Duodenal mucosa (tissue), 2 donors: ENCODE results near the gene RASGEF1B.
A peak's percentile ranks its signal among the peaks of the same experiment; 100 is the strongest.
"Not testable (repeated sequence)": the region's sequence is repeated elsewhere in the genome, so short reads cannot be mapped to it uniquely, and the experiment has no call there.

ENCODE experiments used
- H3K27ac ChIP-seq: one replicate; pipeline ENCODE4 v1.7.0; 2013; ENCODE audit warnings: low read depth, low read length
- H3K27me3 ChIP-seq, 2 donors: one replicate each; pipeline ENCODE4 v1.7.0; 2013; ENCODE audit warnings: low read length in 2 of 2, control low read depth in 1 of 2; ENCODE audit not compliant: insufficient read depth in 2 of 2, control insufficient read depth in 1 of 2
- H3K36me3 ChIP-seq, 2 donors: one replicate each; pipeline ENCODE4 v1.7.0; 2013; ENCODE audit warnings: low read length in 2 of 2, control low read depth in 1 of 2; ENCODE audit not compliant: insufficient read depth in 2 of 2, control insufficient read depth in 1 of 2
- H3K4me1 ChIP-seq, 2 donors: one replicate each; pipeline ENCODE4 v1.7.0; 2013; ENCODE audit warnings: low read length in 2 of 2, control low read depth in 1 of 2; ENCODE audit not compliant: insufficient read depth in 2 of 2, control insufficient read depth in 1 of 2
- H3K4me3 ChIP-seq, 2 donors: one replicate each; pipeline ENCODE4 v1.7.0; 2013; ENCODE audit warnings: low read length in 2 of 2, low read depth in 1 of 2
- H3K9ac ChIP-seq, 2 donors: one replicate each; pipeline ENCODE4 v1.7.0; 2013; ENCODE audit warnings: low read length in 2 of 2, low read depth in 1 of 2
- H3K9me3 ChIP-seq, 2 donors: one replicate each; pipeline ENCODE4 v1.7.0; 2013; ENCODE audit warnings: low read length in 2 of 2, control low read depth in 1 of 2; ENCODE audit not compliant: control insufficient read depth in 1 of 2

RASGEF1B gene

GRCh38 chr4:81481151-81481550 lies 9.4 kb upstream of the RASGEF1B start:
- H3K27ac ChIP-seq = no peak overlapping the region
- no peaks in the 10 kb centered on the region for H3K4me1 ChIP-seq
- no peak overlapping the region for H3K4me3 ChIP-seq
- no peaks in the 10 kb centered on the region for H3K9me3 ChIP-seq
- no peak overlapping the region for H3K9ac ChIP-seq
- no peaks in the 10 kb centered on the region for H3K36me3 ChIP-seq
- H3K27me3 ChIP-seq = no peaks in the 10 kb centered on the region

- not testable (repeated sequence) for H3K27ac ChIP-seq, H3K27me3 ChIP-seq, H3K9me3 ChIP-seq, H3K4me3 ChIP-seq, H3K9ac ChIP-seq, H3K36me3 ChIP-seq, H3K4me1 ChIP-seq
Observed at GRCh38 chr4:81479573-81479972, 7.9 kb upstream of the RASGEF1B start.

DNA sequence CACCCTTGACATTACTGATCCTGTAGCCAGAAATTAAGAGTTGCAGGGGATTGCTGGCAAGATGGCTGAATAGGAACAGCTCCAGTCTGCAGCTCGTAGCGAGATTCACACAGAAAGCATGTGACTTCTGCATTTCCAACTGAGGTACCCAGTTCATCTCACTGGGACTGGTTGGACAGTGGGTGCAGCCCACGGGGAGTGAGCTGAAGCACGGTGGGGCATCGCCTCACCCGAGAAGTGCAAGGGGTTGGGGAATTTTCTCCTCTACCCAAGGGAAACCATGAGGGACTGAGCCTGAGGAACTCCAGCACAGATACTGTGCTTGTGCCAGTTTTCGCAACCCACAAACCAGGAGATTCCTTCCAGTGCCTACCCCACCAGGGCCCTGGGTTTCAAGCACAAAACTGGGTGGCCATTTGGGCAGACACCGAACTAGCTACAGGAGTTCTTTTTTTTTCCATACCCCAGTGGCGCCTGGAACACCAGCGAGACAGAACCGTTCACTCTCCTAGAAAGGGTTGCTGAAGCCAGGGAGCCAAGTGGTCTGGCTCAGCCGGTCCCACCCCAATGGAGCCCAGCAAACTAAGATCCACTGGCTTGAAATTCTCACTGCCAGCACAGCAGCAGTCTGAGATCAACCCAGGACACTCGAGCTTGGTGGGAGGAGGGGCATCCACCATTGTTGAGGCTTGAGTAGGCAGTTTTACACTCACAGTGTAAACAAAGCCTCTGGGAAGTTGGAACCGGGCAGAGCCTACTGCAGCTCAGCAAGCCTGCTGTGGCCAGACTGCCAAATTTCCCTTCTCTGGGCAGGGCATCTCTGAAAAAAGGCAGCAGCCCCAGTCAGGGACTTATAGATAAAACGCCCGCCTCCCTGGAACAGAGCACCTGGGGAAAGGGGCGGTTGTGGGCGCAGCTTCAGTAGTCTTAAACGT lies 1.9 kb upstream of the RASGEF1B start:
- not testable (repeated sequence) for H3K9me3 ChIP-seq, H3K9ac ChIP-seq, H3K4me3 ChIP-seq, H3K27me3 ChIP-seq, H3K27ac ChIP-seq, H3K36me3 ChIP-seq
- peaks cover 15 to 16% of the 10 kb centered on the region in 2 donors for H3K4me1 ChIP-seq

DNA sequence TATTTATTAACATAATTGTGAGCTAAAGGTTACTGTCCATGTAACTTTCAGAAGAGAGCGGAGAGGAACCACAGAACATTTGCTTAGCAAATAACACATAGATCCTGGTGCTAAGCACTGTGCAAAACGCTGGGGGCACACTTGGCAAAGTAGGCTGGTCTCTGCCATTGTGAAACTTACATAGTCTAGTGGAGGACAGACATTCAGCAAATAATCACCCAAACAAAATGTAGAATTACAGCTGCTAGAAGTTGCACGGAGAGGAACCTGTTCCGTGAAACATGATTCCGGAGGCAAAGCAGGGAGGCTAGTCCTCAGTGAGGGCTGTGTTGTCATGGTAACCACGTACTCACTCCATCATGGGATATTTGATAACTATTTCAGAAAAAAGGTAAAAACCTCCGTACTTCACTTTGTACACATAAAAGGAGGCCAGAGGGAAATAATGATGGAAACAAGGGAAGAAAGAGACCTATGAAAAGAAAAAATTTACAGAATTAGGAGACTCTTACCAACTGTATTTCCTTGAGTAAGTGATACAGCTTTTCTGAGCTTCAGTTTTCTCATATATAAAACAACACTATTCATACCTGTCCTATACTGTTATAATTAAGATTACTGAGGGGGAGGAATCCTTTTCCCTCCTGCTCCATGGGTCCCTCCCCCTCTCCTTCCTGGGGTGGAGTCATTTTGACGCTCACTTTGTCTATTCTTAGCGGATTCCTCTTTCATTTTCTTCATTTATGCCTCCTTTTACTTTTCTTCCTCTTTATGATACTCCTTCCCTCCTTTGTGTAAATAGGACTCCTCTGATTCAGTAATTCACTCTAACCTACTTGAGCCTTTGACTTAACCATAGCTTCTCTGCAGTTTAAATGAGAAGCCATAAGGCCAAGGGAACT lies 825 bp upstream of the RASGEF1B start:
- Histone ChIP-seq H3K9ac (peak overlapping the region; percentile 73 to 98), H3K36me3 (no peaks in the 10 kb centered on the region), H3K9me3 (no peaks in the 10 kb centered on the region), H3K27ac (peak overlapping the region; percentile 91), H3K27me3 (no peaks in the 10 kb centered on the region), H3K4me3 (peak overlapping the region; percentile 95 to 99), H3K4me1 (peaks cover 15 to 20% of the 10 kb centered on the region in 2 donors)

DNA sequence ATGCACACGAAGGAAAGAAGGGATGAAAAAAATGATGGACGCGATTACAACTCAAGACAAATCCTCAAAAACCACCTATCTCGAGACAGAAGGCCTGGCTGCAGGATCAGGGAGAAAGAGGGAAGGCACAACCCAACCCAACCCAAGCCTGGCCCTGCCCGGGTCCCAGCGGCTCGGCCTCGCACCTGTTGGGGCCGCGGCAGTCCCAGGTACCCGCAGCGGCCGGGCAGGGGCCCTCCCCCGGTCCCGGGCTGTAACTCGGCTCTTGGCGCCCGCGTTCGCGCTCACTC lies 464 bp downstream of the RASGEF1B start:
- Histone ChIP-seq H3K4me3 (peak overlapping the region; percentile 95 to 99), H3K27ac (peak overlapping the region; percentile 91), H3K4me1 (peaks cover 21 to 28% of the 10 kb centered on the region in 2 donors), H3K9me3 (no peaks in the 10 kb centered on the region), H3K36me3 (no peaks in the 10 kb centered on the region), H3K9ac (peak overlapping the region; percentile 65 to 98), H3K27me3 (no peaks in the 10 kb centered on the region)

DNA sequence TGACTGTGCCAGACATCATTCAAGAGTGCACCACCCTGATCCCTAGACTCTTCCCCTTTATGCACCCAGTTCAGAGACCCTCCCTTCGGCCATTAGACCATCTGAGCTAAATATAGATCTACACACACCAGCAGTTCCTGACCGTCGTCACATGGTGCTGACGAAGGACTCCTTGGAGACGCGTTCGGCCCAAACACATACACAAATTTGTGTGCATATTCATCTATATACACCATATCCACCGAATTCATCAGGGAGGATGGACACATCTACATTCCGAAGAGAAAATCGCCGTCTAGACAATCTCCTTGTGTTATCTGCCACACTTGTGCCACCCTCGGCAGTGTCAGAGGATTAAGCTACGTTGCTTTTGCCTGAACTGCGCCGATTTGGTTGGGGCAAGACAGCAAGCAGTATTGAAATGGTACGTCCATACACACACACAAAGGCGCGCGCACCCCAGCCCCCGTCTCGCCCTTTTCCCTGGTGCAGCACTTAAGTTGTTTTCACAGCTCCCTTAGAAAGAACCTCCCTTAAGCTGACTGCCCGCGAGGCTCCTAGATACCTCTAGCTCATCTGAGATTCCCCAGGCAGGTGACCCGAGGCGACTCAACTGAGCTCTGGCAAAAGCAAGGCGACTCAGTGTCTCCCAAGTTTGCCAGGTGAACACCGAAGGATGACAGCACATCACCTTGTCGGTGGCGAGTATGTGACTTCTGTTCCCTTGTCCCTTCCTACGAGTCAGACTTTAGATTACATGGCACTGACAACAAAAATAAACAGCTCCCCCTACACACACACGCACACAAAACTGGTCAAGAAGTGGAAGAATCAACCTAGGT lies 1.0 kb downstream of the RASGEF1B start:
- H3K9me3 ChIP-seq = no peaks in the 10 kb centered on the region
- peak overlapping the region; percentile 95 to 99 for H3K4me3 ChIP-seq
- H3K27me3 ChIP-seq = no peaks in the 10 kb centered on the region
- peaks cover 21 to 33% of the 10 kb centered on the region in 2 donors for H3K4me1 ChIP-seq
- peak overlapping the region; percentile 91 for H3K27ac ChIP-seq
- H3K9ac ChIP-seq = peak overlapping the region; percentile 65 to 98
- H3K36me3 ChIP-seq = no peaks in the 10 kb centered on the region

DNA sequence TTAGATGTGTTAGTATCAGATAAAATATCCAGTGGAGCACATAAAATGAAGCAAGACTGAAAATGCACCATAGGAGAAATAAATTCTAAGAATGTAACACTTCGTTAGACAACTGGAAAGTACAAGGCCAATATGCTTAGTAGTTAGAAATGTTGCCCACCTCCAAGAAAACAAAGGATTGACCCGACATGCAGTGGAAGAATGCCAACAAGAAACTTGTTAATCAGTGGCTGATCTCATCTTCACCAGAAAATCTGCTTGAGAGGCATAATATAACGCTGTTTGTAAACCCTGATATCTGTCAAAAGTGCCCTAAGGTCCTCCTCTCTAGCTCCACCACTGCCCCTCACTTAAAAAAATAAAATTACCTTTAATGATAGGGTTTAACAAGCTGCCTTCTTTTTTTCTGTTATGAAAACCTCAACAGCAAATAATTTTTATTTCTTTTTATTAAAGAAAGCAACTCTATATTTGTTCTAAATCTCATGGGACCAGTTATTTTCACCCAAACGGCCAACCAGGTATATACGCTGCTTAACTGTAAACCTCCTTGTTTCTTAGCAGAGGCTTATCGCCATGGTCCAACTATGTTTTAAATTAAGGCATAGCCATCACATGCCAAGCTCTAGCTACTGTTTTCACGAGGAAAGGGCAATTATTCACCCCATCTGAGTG lies 1.8 kb downstream of the RASGEF1B start:
- Histone ChIP-seq H3K9ac (peak overlapping the region; percentile 65 to 98), H3K9me3 (no peaks in the 10 kb centered on the region), H3K4me3 (peak overlapping the region; percentile 95 to 99), H3K36me3 (no peaks in the 10 kb centered on the region), H3K27me3 (no peaks in the 10 kb centered on the region), H3K4me1 (peaks cover 28 to 41% of the 10 kb centered on the region in 2 donors), H3K27ac (no peak overlapping the region)

- peak overlapping the region; percentile 60 to 95 for H3K4me3 ChIP-seq
- H3K4me1 ChIP-seq = peaks cover 38 to 53% of the 10 kb centered on the region in 2 donors
- H3K9ac ChIP-seq = peak overlapping the region in 1 of 2 donors; percentile 53
- no peaks in the 10 kb centered on the region for H3K27me3 ChIP-seq
- H3K36me3 ChIP-seq = no peaks in the 10 kb centered on the region
- H3K27ac ChIP-seq = no peak overlapping the region
- no peaks in the 10 kb centered on the region for H3K9me3 ChIP-seq
Observed at GRCh38 chr4:81468678-81469077, 3.0 kb downstream of the RASGEF1B start.

- Histone ChIP-seq H3K4me3 (no peak overlapping the region), H3K36me3 (no peaks in the 10 kb centered on the region), H3K9me3 (no peaks in the 10 kb centered on the region), H3K27me3 (no peaks in the 10 kb centered on the region), H3K27ac (no peak overlapping the region), H3K4me1 (peaks cover 38 to 59% of the 10 kb centered on the region in 2 donors), H3K9ac (no peak overlapping the region)
Observed at GRCh38 chr4:81467672-81467964, 4.1 kb downstream of the RASGEF1B start.
